ENCODE measurements around the gene CCDC181. TPM values are rescaled to one million over a fixed set of nuclear protein-coding genes. Genes with fewer than 3 reads are reported as not detected.
A peak's percentile ranks its signal among the peaks of the same experiment; 100 is the strongest.

Gene CCDC181
- total and polyA plus RNA-seq, 2 of the 8 experiments (the other 6 are each of a cell fraction or from before 2014, with no cell fraction given), result 1.2 to 3.7 TPM

DNA sequence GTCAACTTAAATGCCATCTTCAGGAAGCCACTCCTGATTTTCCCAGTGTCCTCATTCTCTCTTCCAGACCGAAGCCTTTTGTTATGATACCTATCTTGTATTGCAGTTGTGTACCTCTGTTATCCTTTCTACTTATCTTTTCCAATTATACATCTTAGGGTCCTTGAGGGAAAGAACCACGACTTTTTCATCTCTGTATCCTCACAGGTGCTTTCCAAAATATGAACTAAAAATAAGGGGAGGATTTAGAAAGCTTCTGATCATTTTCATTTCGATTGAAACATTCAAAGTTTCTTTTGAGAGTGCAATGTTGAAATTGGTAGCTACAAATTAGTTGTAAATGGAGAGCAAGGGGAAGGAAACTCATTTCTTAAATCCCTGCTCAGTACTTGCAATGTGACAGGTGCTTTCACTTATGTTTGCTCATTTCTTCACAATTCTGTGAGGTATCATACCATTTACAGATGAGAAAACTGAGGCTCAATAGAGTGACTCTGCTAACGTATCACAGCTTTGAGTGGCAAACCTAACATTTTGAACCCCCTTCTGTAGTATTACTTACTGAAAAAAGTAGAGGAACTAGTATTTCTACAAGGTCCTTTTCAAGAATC lies 34.2 kb upstream of the CCDC181 start:
- DNase-seq (ENCODE audit: low read depth in 1 of 2, low spot score in 2 of 2) (no peak), FAIRE-seq (no peak)
- peaks cover 5% of the 10 kb centered on the region for H3K23me2 ChIP-seq (ENCODE audit: low read depth, low read length)
- H4K20me1 ChIP-seq (replicated peaks in 1 of 2; ENCODE audit: control insufficient read depth in 1 of 2, insufficient read depth in 2 of 2, low read length in 2 of 2), result no peaks in the 10 kb centered on the region
- H2BK12ac ChIP-seq (ENCODE audit: low read depth, low read length), result no peak overlapping the region
- H3K9me3 ChIP-seq (ENCODE audit: insufficient read depth in 2 of 2, low read depth in 1 of 2, low read length in 1 of 2), result peaks cover 0 to 8% of the 10 kb centered on the region in 2 experiments; a peak in 1 of 4 replicates
- no peak overlapping the region for H3K4me3 ChIP-seq (ENCODE audit: extremely low read depth in 1 of 4, insufficient read depth in 2 of 4, low read depth in 3 of 4, low read length in 4 of 4)
- no peak overlapping the region for H3K14ac ChIP-seq (ENCODE audit: insufficient read length)
- H3K4me2 ChIP-seq (ENCODE audit: insufficient read depth in 1 of 2, low read depth in 2 of 2, low read length in 2 of 2), result no peak overlapping the region; a peak in 1 of 4 replicates
- no peak overlapping the region for H4K5ac ChIP-seq (ENCODE audit: insufficient read length, low read depth, low read length)
- no peak overlapping the region for H3K27ac ChIP-seq (ENCODE audit: low read depth, low read length)
- peak overlapping the region; percentile 9 for H3K56ac ChIP-seq (replicated peaks; ENCODE audit: insufficient read length, low read depth, low read length)
- H2BK120ac ChIP-seq (replicated peaks; ENCODE audit: low read depth, low read length), result no peak overlapping the region
- no peak overlapping the region for H2BK5ac ChIP-seq (ENCODE audit: low read depth, low read length)
- no peaks in the 10 kb centered on the region for H3K79me1 ChIP-seq (ENCODE audit: low read depth, low read length)
- H4K8ac ChIP-seq (ENCODE audit: extremely low read depth, insufficient read depth, low read length), result no peak overlapping the region
- H2AK5ac ChIP-seq (ENCODE audit: low read depth, low read length), result no peak overlapping the region
- TF ChIP-seq EZH2 (IDR thresholded peaks at IDR 0.05; ENCODE audit: low read depth, low read length, severe bottlenecking) (no peak), RFX5 (IDR thresholded peaks at IDR 0.05; ENCODE audit: borderline replicate concordance, low read depth, low read length) (no peak), RAD21 (IDR thresholded peaks at IDR 0.05 in 1 of 2, conservative IDR thresholded peaks at IDR 0.05 in 1 of 2; ENCODE audit: low read depth in 2 of 2, low read length in 2 of 2) (no peak), CHD2 (IDR thresholded peaks at IDR 0.05; ENCODE audit: low read length) (no peak), KDM4A (IDR thresholded peaks at IDR 0.05; ENCODE audit: low read depth, low read length, severe bottlenecking) (no peak)
- H3K23ac ChIP-seq (ENCODE audit: insufficient read length), result no peak overlapping the region
- POLR2A ChIA-PET (ENCODE audit: partially characterized antibody), result interaction anchor here (0.9 to 1.6 kb wide), 3 partner anchors 11 to 25 kb away, joined by 4 to 6 read pairs (median 6); partner anchors contain the start of gene SLC19A2
- H3K79me2 ChIP-seq (ENCODE audit: control insufficient read depth in 1 of 2, insufficient read depth in 2 of 2, low read length in 2 of 2), result no peaks in the 10 kb centered on the region
- H2BK15ac ChIP-seq (ENCODE audit: low read length), result no peak overlapping the region
- WGBS, 2 experiments (ENCODE audit: extremely low coverage in 1 of 2, insufficient coverage in 1 of 2, insufficient read length in 1 of 2, insufficient replicate concordance in 2 of 2, low coverage in 1 of 2, low lambda C conversion rate in 2 of 2, missing lambda C conversion rate in 1 of 2), result 83% methylated on average over 4 of the region's 4 CpGs; no CpG with 5 or more reads in 1 of the 2 experiments
- CTCF ChIA-PET (ENCODE audit: partially characterized antibody), result interaction anchor here (1.2 to 1.3 kb wide), 4 partner anchors 9 to 141 kb away, joined by 3 to 6 read pairs (median 4); no protein-coding TSS in a partner anchor
- no peak overlapping the region for H3K9ac ChIP-seq (replicated peaks in 1 of 4; ENCODE audit: extremely low read depth in 1 of 4, low read depth in 3 of 4, low read length in 3 of 4)
- no peak overlapping the region for H2AFZ ChIP-seq (ENCODE audit: low read length)
- 0 out of 2 replicates have a peak overlapping the region, but pooled peaks have one; percentile 62 for H2BK20ac ChIP-seq (ENCODE audit: low read length)
- peaks cover 0 to 4% (median 2%) of the 10 kb centered on the region in 4 experiments; a peak in 5 of 7 replicates for H3K4me1 ChIP-seq (replicated peaks in 1 of 4; ENCODE audit: control insufficient read depth in 3 of 4, insufficient read depth in 4 of 4, low read length in 3 of 4)
- H3K18ac ChIP-seq (ENCODE audit: extremely low read depth, low read length), result no peak overlapping the region
- H3K4ac ChIP-seq (replicated peaks; ENCODE audit: insufficient read length, low read depth, low read length), result no peak overlapping the region
- peaks cover 0 to 8% (median 2%) of the 10 kb centered on the region in 4 experiments; a peak in 5 of 8 replicates for H3K36me3 ChIP-seq (ENCODE audit: control insufficient read depth in 2 of 4, insufficient read depth in 4 of 4, low read length in 3 of 4)
- H4K91ac ChIP-seq (replicated peaks; ENCODE audit: insufficient read length, low read length), result no peak overlapping the region
- no peaks in the 10 kb centered on the region for H3K27me3 ChIP-seq (replicated peaks in 1 of 4; ENCODE audit: control insufficient read depth in 3 of 4, extremely low read depth in 1 of 4, insufficient read depth in 3 of 4, low read length in 3 of 4)
